Stimulated activated CD4-positive, alpha-beta T cell treated with anti-CD3 and anti-CD28 coated beads, Interleukin-15, amount 100 ng/mL, for 24 hours (primary cell): ENCODE measurements around the gene KCNMB2.
"Not testable (repeated sequence)": the region's sequence is repeated elsewhere in the genome, so short reads cannot be mapped to it uniquely, and the experiment has no call there.

ENCODE experiments used
- DNase-seq: peaks from one replicate; pipeline ENCODE4 v3.0.0-alpha.2; 2020

KCNMB2 gene

GRCh38 chr3:178536211-178537079 lies at the start of gene KCNMB2:
TSS of gene KCNMB2 (plus strand) at chr3:178536436.
- no peak for DNase-seq

- no peak for DNase-seq
Measured at GRCh38 chr3:178486903-178487302, 49.3 kb upstream of the KCNMB2 start.

DNA sequence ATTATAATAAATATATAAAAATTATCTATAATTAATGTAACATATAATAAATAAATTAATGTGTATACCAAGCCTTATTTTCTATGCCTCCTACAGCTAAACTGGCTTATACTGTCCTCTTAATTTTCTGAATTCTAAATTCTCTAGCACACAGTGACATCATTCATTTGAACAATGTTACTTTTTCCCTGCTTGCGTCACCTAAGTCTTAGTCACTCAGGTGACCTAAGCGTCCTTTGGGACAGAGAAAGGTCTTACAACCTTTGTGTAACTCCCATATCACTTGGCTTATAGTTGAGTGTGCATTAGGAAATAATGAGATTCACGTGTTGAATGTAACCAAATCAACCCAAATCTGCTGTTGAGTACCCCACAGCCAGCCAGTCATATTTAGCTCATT lies 48.5 kb upstream of the KCNMB2 start:
- DNase-seq: no peak

DNA sequence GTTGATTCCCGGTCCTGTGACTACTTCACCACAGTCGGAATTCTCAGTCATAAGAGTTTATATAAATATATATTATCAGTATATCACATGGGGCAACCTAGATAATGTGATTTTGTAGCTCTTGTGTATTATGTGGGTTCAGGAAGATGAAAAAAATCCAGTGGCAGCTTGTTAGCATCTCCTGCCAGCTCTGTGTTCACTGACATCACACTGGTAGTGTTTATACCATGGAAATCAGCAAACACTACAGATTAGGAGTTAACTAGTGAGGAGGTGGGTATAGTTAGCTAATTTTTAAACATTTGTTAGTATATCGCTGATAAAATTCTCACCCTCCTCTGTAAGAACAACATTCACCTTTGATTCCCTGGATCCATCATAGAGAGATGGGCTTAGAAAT lies 44.5 kb upstream of the KCNMB2 start:
- DNase-seq: no peak

DNA sequence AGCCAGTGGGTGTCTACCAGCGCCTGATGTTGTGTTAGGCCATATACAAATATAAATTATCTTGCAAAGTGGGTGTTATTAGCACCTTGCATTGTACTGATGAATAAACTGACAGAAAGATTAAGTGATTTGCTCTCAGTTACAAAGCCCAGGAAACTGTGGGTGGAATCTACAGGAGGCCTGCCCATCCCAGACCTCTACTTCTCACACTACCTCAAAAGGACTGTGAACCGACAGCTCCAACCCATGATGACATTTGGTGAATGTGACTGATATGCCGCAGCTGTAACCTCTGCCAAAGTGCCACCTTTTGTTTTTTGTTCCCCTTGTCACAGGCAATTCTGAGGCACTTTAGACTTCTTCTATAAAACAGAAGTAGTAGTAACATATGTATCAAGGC lies 43.7 kb upstream of the KCNMB2 start:
- DNase-seq: no peak

DNA sequence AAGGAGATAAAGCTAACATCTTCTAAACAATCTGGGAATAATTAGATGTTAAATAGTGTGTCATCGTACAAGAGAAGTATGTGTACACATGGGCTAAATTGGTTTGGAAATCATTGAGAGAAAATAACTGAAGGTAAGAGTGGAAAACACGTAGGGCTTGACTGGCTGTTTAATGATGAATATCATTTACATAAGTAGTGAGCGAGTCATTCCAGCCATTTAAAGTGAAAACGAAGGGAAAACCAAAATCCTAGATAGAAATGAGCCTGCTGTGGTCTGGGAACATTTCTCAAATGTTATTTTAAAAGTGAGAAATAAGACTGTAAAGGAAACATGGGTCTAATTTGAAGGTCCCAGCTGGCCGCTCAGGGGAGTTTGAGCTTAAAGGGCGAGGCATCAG lies 41.9 kb upstream of the KCNMB2 start:
- no peak for DNase-seq

DNA sequence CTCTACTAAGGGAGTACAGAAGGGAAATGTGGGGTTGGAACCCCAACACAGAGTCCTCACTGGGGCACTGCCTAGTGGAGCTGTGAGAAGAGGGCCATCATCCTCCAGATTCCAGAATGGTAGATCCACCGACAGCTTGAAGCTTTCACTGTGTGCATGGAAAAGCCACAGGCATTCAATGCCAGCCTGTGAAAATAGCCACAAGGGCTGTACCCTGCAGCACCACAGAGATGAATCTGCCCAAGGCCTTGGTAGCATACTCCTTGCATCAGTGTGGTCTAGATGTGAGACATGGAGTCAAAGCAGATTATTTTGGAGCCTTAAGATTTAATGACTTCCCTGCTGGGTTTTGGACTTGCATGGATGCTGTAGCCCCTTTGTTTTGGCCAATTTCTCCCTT lies 39.3 kb upstream of the KCNMB2 start:
- no peak for DNase-seq

DNA sequence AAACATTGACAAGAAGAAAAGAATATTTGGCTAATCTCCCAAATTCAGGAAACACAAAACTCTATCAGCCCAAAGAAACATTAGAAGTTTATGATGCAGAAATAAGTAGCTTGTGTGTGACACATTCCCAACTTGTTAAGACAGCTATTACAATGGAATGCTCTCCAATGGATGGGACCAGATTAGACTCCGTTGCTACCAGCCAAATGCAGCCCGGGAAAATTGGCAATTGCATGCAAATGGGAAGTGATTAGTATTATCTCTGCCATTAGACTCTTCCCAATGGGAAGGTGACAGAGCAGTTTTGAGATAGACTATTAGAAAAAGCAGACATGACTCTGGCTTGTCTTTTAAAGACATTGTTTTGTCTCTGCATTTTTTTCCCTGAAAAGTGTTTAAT lies 37.4 kb upstream of the KCNMB2 start:
- DNase-seq: no peak

GRCh38 chr3:178500631-178501030 lies 35.6 kb upstream of the KCNMB2 start:
- no peak for DNase-seq

- DNase-seq: no peak
Measured at GRCh38 chr3:178504128-178504527, 32.1 kb upstream of the KCNMB2 start.

- DNase-seq: no peak
Measured at GRCh38 chr3:178505832-178506231, 30.4 kb upstream of the KCNMB2 start.

- no peak for DNase-seq
Measured at GRCh38 chr3:178507507-178508442, 28.5 kb upstream of the KCNMB2 start.

GRCh38 chr3:178508443-178508825 lies 27.8 kb upstream of the KCNMB2 start:
- DNase-seq: no peak

DNA sequence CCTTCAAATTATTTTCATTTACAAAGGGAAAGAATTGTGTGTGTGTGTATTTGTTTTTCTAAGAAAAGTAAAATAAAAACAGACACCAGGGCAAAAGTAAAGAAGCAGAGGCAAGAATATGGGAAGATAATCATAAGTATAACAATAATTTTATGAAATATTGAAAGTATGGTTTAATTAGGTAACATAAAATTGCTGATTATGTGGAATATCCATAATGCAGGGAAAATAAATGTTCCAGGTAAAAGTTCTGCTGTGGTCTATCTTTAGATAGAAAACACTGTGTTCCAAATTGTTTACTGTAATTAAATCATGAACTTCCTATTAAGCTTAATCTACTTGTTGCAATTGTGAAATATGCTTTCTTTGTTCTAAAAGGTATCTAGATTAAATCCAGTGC lies 25.7 kb upstream of the KCNMB2 start:
- no peak for DNase-seq

- DNase-seq: no peak
Measured at GRCh38 chr3:178512647-178513046, 23.6 kb upstream of the KCNMB2 start.

GRCh38 chr3:178513546-178514380 lies 22.5 kb upstream of the KCNMB2 start:
- DNase-seq: no peak

DNA sequence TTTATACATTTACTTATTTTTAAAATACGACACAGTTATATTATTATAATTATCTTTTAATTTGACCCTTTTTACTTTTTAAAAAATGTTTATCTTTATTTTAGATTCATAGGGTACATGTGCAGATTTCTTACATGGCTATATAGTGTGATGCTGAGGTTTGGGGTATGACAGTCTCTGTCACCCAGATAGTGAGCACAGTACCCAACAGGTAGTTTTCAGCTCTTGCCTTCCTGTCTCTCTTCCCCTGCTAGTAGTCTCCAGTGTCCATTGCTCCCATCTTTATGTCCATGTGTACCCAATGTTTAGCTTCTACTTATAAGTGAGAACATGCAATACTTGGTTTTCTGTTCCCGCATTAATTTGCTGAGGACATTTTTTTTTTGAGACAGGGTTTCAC lies 21.8 kb upstream of the KCNMB2 start:
- DNase-seq: no peak

- DNase-seq: not testable (repeated sequence)
Measured at GRCh38 chr3:178515076-178515744, 21.0 kb upstream of the KCNMB2 start.

DNA sequence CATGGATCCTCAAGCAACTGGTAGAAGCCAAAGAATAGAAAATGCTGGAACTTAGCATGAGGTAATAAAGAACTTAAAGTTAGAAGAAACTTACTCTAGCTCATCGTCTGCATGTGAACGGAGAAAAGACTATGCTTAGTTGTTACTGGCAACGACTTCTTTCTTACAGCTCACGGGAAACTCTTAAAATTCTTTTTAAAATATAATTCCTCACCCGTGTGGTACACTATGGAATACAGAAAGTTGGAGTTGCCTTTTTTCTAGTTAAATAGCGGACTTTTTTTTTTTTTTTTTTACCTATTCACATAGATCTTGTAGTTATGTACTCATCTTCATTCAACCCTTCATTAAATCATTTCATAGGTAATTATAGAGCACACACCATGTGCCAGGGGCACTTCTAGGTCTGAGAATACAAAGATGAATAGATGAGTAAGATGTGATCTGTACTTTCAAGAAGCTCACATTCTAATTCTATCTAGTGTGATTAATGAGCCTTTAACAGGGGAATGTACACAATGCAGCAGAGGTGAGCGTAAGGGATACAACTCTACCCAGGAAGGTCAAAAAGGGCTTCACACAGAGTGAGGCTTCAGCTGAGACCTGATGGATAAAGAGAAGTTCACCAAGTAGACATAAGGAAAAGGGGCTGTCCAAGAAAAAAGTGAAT lies 18.4 kb upstream of the KCNMB2 start:
- DNase-seq: no peak

GRCh38 chr3:178518660-178519396 lies 17.4 kb upstream of the KCNMB2 start:
- no peak for DNase-seq

GRCh38 chr3:178519701-178520100 lies 16.5 kb upstream of the KCNMB2 start:
- no peak for DNase-seq
